GM06990 (cell line): ENCODE data around the gene SYNC.
A peak's percentile ranks its signal among the peaks of the same experiment; 100 is the strongest.

Source experiments
- DNase-seq: peaks from one replicate; pipeline ENCODE4 v3.0.0-alpha.2; 2011; ENCODE audit not compliant: insufficient read length; ENCODE audit errors: extremely low read depth
- H3K27me3 ChIP-seq: replicated peaks from 2 replicates; pipeline ENCODE4 v1.6.0; 2011; ENCODE audit warnings: low read length; ENCODE audit not compliant: control insufficient read depth, insufficient read depth
- H3K36me3 ChIP-seq: 2 replicates; pipeline ENCODE4 v1.5.1; 2011; ENCODE audit warnings: low read length; ENCODE audit not compliant: control insufficient read depth, insufficient read depth
- H3K4me3 ChIP-seq: replicated peaks from 2 replicates; pipeline ENCODE4 v1.5.1; 2011; ENCODE audit warnings: low read depth, mild to moderate bottlenecking, control low read depth, low read length
- CTCF ChIP-seq: IDR thresholded peaks from 2 replicates; pipeline ENCODE4 v1.5.1; 2011; ENCODE audit warnings: low read length, control low read depth, mild to moderate bottlenecking, inconsistent platforms; ENCODE audit not compliant: insufficient read depth, poor library complexity, severe bottlenecking

The SYNC gene

GRCh38 chr1:32718527-32718926 lies 16.0 kb upstream of the SYNC start:
- Histone ChIP-seq H3K36me3 (no peaks in the 10 kb centered on the region), H3K27me3 (no peaks in the 10 kb centered on the region; the same call in 1 of the 2 replicates), H3K4me3 (no peak overlapping the region)
- DNase-seq: no peak
- TF ChIP-seq CTCF: no peak

GRCh38 chr1:32718036-32718435 lies 15.5 kb upstream of the SYNC start:
- H3K36me3 ChIP-seq: no peaks in the 10 kb centered on the region
- H3K4me3 ChIP-seq: no peak overlapping the region
- H3K27me3 ChIP-seq: no peaks in the 10 kb centered on the region; the same call in 1 of the 2 replicates
- no peak for DNase-seq
- TF ChIP-seq CTCF: no peak

- no peak for TF ChIP-seq CTCF
- no peak for DNase-seq
- no peak overlapping the region for H3K4me3 ChIP-seq
- no peaks in the 10 kb centered on the region for H3K36me3 ChIP-seq
- H3K27me3 ChIP-seq: no peaks in the 10 kb centered on the region; the same call in 1 of the 2 replicates
Measured at GRCh38 chr1:32717503-32717902, 14.9 kb upstream of the SYNC start.

- no peak overlapping the region for H3K4me3 ChIP-seq
- TF ChIP-seq CTCF: no peak
Measured at GRCh38 chr1:32716312-32717148, 14.0 kb upstream of the SYNC start.

GRCh38 chr1:32715901-32716311 lies 13.3 kb upstream of the SYNC start:
- no peaks in the 10 kb centered on the region for H3K36me3 ChIP-seq
- H3K27me3 ChIP-seq: no peaks in the 10 kb centered on the region; the same call in 1 of the 2 replicates
- H3K4me3 ChIP-seq: no peak overlapping the region
- TF ChIP-seq CTCF: no peak
- no peak for DNase-seq

More at GRCh38 chr1:32716312-32717148, 14.0 kb upstream of the SYNC start:
- Histone ChIP-seq H3K27me3 (no peaks in the 10 kb centered on the region; the same call in 1 of the 2 replicates), H3K36me3 (no peaks in the 10 kb centered on the region)
- peak; percentile 59 for DNase-seq
